GM18858 (cell line): ENCODE results near the gene ACSS3.

Source experiments
- ATAC-seq: cut with Tn5 transposase; IDR thresholded peaks from one replicate; pipeline ENCODE4 v1.9.1; 2021; ENCODE audit not compliant: unreplicated experiment

The ACSS3 gene

GRCh38 chr12:81216739-81217138, 138.9 kb downstream of the ACSS3 start:
- no peak for ATAC-seq

GRCh38 chr12:81221681-81222080, 143.8 kb downstream of the ACSS3 start:
- no peak for ATAC-seq

- no peak for ATAC-seq
Observed at GRCh38 chr12:81222846-81223592, 145.1 kb downstream of the ACSS3 start.

- no peak for ATAC-seq
Observed at GRCh38 chr12:81224626-81225025, 146.7 kb downstream of the ACSS3 start.

- ATAC-seq: no peak
Observed at GRCh38 chr12:81229759-81230158, 151.9 kb downstream of the ACSS3 start.

- no peak for ATAC-seq
Observed at GRCh38 chr12:81231574-81232368, 153.9 kb downstream of the ACSS3 start.

GRCh38 chr12:81245458-81245857, 167.6 kb downstream of the ACSS3 start:
- no peak for ATAC-seq

GRCh38 chr12:81245907-81246570, 168.2 kb downstream of the ACSS3 start:
- no peak for ATAC-seq

GRCh38 chr12:81249976-81250375, 172.1 kb downstream of the ACSS3 start:
- no peak for ATAC-seq

- no peak for ATAC-seq
Observed at GRCh38 chr12:81252228-81252627, 174.3 kb downstream of the ACSS3 start.

- no peak for ATAC-seq
Observed at GRCh38 chr12:81253360-81253759, 175.5 kb downstream of the ACSS3 start.

GRCh38 chr12:81255456-81255855, 177.6 kb downstream of the ACSS3 start:
- no peak for ATAC-seq

- no peak for ATAC-seq
Observed at GRCh38 chr12:81255947-81256346, 178.1 kb downstream of the ACSS3 start.

GRCh38 chr12:81257947-81258551, 180.2 kb downstream of the ACSS3 start:
- ATAC-seq: no peak

GRCh38 chr12:81259360-81259759, 181.5 kb downstream of the ACSS3 start:
- ATAC-seq: no peak

GRCh38 chr12:81261508-81262207, 183.8 kb downstream of the ACSS3 start:
- ATAC-seq: no peak

- no peak for ATAC-seq
Observed at GRCh38 chr12:81263072-81263471, 185.2 kb downstream of the ACSS3 start.

- ATAC-seq: no peak
Observed at GRCh38 chr12:81270385-81270784, 192.5 kb downstream of the ACSS3 start.

GRCh38 chr12:81274637-81275529, 197.0 kb downstream of the ACSS3 start:
- no peak for ATAC-seq

GRCh38 chr12:81284137-81284536, 206.3 kb downstream of the ACSS3 start:
- ATAC-seq: no peak
